HT-29 (cell line): ENCODE data around the gene ITGA1. TPM values are rescaled to one million over a fixed set of nuclear protein-coding genes. Genes with fewer than 3 reads are reported as not detected.
A peak's percentile ranks its signal among the peaks of the same experiment; 100 is the strongest.
"Not testable (repeated sequence)": the region's sequence is repeated elsewhere in the genome, so short reads cannot be mapped to it uniquely, and the experiment has no call there.

ENCODE experiments used
- DNase-seq: peaks from one replicate; pipeline ENCODE4 v3.0.0-alpha.2; 2015; ENCODE audit warnings: low spot score
- total RNA-seq: library from RNA; depleted of rRNA; stranded (reverse); fragments of >200 nt; shearing (Covaris generic); gene quantifications from 2 replicates; pipeline ENCODE4 v1.2.3, GENCODE V29; 2014

Gene ITGA1
- total RNA-seq, 1 experiment from 2014 or later = 39.5 TPM

GRCh38 chr5:52800394-52801213 is 12.9 kb downstream of the ITGA1 start:
- peak; percentile 80 for DNase-seq

- DNase-seq = peak; percentile 58
Measured at GRCh38 chr5:52801329-52801728, 13.6 kb downstream of the ITGA1 start.

GRCh38 chr5:52802272-52802973 is 14.7 kb downstream of the ITGA1 start:
- no peak for DNase-seq

- no peak for DNase-seq
Measured at GRCh38 chr5:52802974-52803336, 15.2 kb downstream of the ITGA1 start.

GRCh38 chr5:52804387-52804791 is 16.7 kb downstream of the ITGA1 start:
- DNase-seq = no peak

GRCh38 chr5:52804981-52805380 is 17.3 kb downstream of the ITGA1 start:
- no peak for DNase-seq

- no peak for DNase-seq
Measured at GRCh38 chr5:52805615-52806014, 17.9 kb downstream of the ITGA1 start.

- DNase-seq = no peak
Measured at GRCh38 chr5:52807037-52807436, 19.3 kb downstream of the ITGA1 start.

GRCh38 chr5:52807723-52808122 is 20.0 kb downstream of the ITGA1 start:
- no peak for DNase-seq

- DNase-seq = no peak
Measured at GRCh38 chr5:52808316-52808901, 20.7 kb downstream of the ITGA1 start.

- no peak for DNase-seq
Measured at GRCh38 chr5:52809884-52810283, 22.2 kb downstream of the ITGA1 start.

GRCh38 chr5:52810426-52810825 is 22.7 kb downstream of the ITGA1 start:
- no peak for DNase-seq

GRCh38 chr5:52811067-52811749 is 23.5 kb downstream of the ITGA1 start:
- peak; percentile 30 for DNase-seq

- DNase-seq = no peak
Measured at GRCh38 chr5:52814352-52815148, 26.8 kb downstream of the ITGA1 start.

- DNase-seq = no peak
Measured at GRCh38 chr5:52817818-52818217, 30.1 kb downstream of the ITGA1 start.

GRCh38 chr5:52818360-52818759 is 30.6 kb downstream of the ITGA1 start:
- no peak for DNase-seq

- DNase-seq = not testable (repeated sequence)
Measured at GRCh38 chr5:52818807-52819206, 31.1 kb downstream of the ITGA1 start.

GRCh38 chr5:52821901-52822300 is 34.2 kb downstream of the ITGA1 start:
- DNase-seq = no peak

GRCh38 chr5:52822437-52822836 is 34.7 kb downstream of the ITGA1 start:
- DNase-seq = no peak

- DNase-seq = no peak
Measured at GRCh38 chr5:52824827-52825226, 37.1 kb downstream of the ITGA1 start.

GRCh38 chr5:52825826-52826225 is 38.1 kb downstream of the ITGA1 start:
- no peak for DNase-seq
